B cell (primary cell): ENCODE results near the gene PLEKHB1.

ENCODE experiments used
- EZH2 ChIP-seq: IDR thresholded peaks from 2 replicates; pipeline ENCODE4 v1.6.1; 2012; ENCODE audit warnings: borderline replicate concordance, low read depth, mild to moderate bottlenecking, moderate library complexity, low read length; ENCODE audit not compliant: insufficient read depth, poor library complexity, severe bottlenecking
- TF ChIP-seq, protein P1 (sequence below): fragments of 200-600 bp; IDR thresholded peaks from one replicate; pipeline ENCODE4 v1.8.0; 2022; ENCODE audit warnings: antibody characterized with exemption, mild to moderate bottlenecking

DNA sequence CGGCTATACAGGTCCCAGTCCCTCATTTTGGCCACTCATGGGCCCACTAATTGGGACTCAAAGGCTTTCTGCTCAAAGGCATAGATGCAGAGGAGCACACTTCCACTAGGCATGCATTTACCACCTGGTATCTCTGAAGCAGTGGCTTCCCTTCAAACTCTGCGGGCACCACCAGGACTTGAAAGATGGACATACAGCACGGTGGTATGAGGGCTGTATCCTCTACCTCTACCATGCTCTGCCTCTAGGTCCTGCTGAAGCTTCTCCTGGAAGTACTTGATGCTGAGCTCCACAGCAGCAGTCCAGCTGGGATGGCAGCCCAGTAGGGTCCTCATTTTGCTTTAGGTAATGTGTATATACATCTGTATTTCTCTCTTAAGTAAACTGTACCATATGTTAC, 64.6 kb downstream of the PLEKHB1 start:
- TF ChIP-seq, protein P1, sequence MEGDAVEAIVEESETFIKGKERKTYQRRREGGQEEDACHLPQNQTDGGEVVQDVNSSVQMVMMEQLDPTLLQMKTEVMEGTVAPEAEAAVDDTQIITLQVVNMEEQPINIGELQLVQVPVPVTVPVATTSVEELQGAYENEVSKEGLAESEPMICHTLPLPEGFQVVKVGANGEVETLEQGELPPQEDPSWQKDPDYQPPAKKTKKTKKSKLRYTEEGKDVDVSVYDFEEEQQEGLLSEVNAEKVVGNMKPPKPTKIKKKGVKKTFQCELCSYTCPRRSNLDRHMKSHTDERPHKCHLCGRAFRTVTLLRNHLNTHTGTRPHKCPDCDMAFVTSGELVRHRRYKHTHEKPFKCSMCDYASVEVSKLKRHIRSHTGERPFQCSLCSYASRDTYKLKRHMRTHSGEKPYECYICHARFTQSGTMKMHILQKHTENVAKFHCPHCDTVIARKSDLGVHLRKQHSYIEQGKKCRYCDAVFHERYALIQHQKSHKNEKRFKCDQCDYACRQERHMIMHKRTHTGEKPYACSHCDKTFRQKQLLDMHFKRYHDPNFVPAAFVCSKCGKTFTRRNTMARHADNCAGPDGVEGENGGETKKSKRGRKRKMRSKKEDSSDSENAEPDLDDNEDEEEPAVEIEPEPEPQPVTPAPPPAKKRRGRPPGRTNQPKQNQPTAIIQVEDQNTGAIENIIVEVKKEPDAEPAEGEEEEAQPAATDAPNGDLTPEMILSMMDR, result no peak
- no peak for TF ChIP-seq EZH2
